Mammary epithelial cell (primary cell): ENCODE data around the gene CHL1.

Experiments
- EZH2 ChIP-seq: IDR thresholded peaks from 2 replicates; pipeline ENCODE4 v1.6.1; 2012; ENCODE audit warnings: low read length, inconsistent platforms, borderline replicate concordance
- TF ChIP-seq, protein P1 (sequence below), 2 donors: IDR thresholded peaks in 1 of 2; conservative IDR thresholded peaks in 1 of 2; 2 replicates each; pipeline ENCODE4 v1.5.1; 2011 to 2012; ENCODE audit warnings: inconsistent platforms in 2 of 2, low read length in 2 of 2, mild to moderate bottlenecking in 2 of 2, control low read depth in 1 of 2, low read depth in 1 of 2; ENCODE audit not compliant: insufficient read depth in 1 of 2; ENCODE audit errors: extremely low read depth in 1 of 2

DNA sequence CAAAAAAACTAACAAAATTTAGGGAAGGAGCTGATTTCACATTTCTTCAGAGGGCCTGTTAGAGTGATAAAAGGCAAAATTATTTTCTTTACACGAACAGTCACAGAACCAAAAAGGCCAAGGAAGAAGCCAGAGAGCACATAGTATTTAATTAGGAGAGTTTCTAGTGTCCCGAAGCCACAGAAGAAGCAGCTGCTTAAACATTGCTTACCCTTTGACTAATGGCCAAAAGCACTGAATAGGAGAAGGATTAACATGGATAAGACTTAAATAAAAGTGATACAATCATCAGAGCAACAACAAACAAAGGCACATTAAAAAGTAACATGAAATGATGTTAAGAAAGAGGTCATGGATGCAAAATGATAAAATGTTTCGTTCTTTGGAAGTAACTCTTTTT, 98.6 kb downstream of the CHL1 start:
- TF ChIP-seq, protein P1, sequence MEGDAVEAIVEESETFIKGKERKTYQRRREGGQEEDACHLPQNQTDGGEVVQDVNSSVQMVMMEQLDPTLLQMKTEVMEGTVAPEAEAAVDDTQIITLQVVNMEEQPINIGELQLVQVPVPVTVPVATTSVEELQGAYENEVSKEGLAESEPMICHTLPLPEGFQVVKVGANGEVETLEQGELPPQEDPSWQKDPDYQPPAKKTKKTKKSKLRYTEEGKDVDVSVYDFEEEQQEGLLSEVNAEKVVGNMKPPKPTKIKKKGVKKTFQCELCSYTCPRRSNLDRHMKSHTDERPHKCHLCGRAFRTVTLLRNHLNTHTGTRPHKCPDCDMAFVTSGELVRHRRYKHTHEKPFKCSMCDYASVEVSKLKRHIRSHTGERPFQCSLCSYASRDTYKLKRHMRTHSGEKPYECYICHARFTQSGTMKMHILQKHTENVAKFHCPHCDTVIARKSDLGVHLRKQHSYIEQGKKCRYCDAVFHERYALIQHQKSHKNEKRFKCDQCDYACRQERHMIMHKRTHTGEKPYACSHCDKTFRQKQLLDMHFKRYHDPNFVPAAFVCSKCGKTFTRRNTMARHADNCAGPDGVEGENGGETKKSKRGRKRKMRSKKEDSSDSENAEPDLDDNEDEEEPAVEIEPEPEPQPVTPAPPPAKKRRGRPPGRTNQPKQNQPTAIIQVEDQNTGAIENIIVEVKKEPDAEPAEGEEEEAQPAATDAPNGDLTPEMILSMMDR (conservative IDR thresholded peaks at IDR 0.05 in 1 of 2, IDR thresholded peaks at IDR 0.05 in 1 of 2; ENCODE audit: extremely low read depth in 1 of 2, insufficient read depth in 1 of 2, low read depth in 1 of 2, low read length in 2 of 2): no peak
- TF ChIP-seq EZH2: no peak
